Liver (tissue), 9 donors: Measurements from ENCODE around the gene ULK4. TPM values are rescaled to one million over a fixed set of nuclear protein-coding genes. Genes with fewer than 3 reads are reported as not detected.

Experiments
- DNase-seq: peaks from one replicate; pipeline ENCODE4 v3.0.0-alpha.2; 2017; ENCODE audit warnings: low spot score
- H3K27ac ChIP-seq, 2 donors: one replicate each; pipeline ENCODE4 v1.7.0; 2013; ENCODE audit warnings: inconsistent platforms in 2 of 2, low read length in 2 of 2, control low read depth in 1 of 2, low read depth in 1 of 2, mild to moderate bottlenecking in 1 of 2
- H3K27me3 ChIP-seq, 4 donors: one replicate each; pipeline versions ENCODE4 v1.6.1 to v1.7.0; 2013; ENCODE audit warnings: low read length in 3 of 4, inconsistent platforms in 1 of 4, mild to moderate bottlenecking in 1 of 4, moderate library complexity in 1 of 4; ENCODE audit not compliant: control insufficient read depth in 4 of 4, insufficient read depth in 4 of 4
- H3K36me3 ChIP-seq, 4 donors: one replicate each; pipeline versions ENCODE4 v1.6.1 to v1.7.0; 2013; ENCODE audit warnings: low read length in 3 of 4, mild to moderate bottlenecking in 3 of 4, low read depth in 1 of 4, moderate library complexity in 1 of 4; ENCODE audit not compliant: control insufficient read depth in 4 of 4, insufficient read depth in 3 of 4
- H3K4me1 ChIP-seq, 4 donors: one replicate each; pipeline versions ENCODE4 v1.6.1 to v1.7.0; 2013; ENCODE audit warnings: low read length in 3 of 4, mild to moderate bottlenecking in 3 of 4, moderate library complexity in 1 of 4; ENCODE audit not compliant: control insufficient read depth in 4 of 4, insufficient read depth in 4 of 4
- H3K4me3 ChIP-seq, 3 donors: one replicate each; pipeline versions ENCODE4 v1.6.1 to v1.7.0; 2013; ENCODE audit warnings: low read length in 3 of 3, control low read depth in 1 of 3, low read depth in 1 of 3, mild to moderate bottlenecking in 1 of 3
- H3K9ac ChIP-seq, 2 donors: one replicate each; pipeline ENCODE4 v1.7.0; 2013; ENCODE audit warnings: low read length in 2 of 2, mild to moderate bottlenecking in 2 of 2, moderate library complexity in 2 of 2, control low read depth in 1 of 2, low read depth in 1 of 2
- H3K9me3 ChIP-seq, 4 donors: one replicate each; pipeline versions ENCODE4 v1.6.1 to v1.7.0; 2013; ENCODE audit warnings: low read length in 3 of 4; ENCODE audit not compliant: control insufficient read depth in 4 of 4
- ATF3 ChIP-seq: IDR thresholded peaks from 2 replicates; pipeline ENCODE4 v1.6.1; 2016; ENCODE audit warnings: antibody characterized with exemption
- CTCF ChIP-seq: fragments of 150-350 bp; IDR thresholded peaks from 2 replicates; pipeline ENCODE4 v1.5.1; 2017; ENCODE audit warnings: improper control_type of control experiment, low read depth, low read length; ENCODE audit not compliant: missing input control
- EGR1 ChIP-seq, 2 donors: IDR thresholded peaks; 2 replicates each; pipeline ENCODE4 v1.6.1; 2016 to 2018; ENCODE audit warnings: antibody characterized with exemption in 2 of 2, low read depth in 2 of 2
- FOXA1 ChIP-seq: IDR thresholded peaks from 2 replicates; pipeline ENCODE4 v1.6.1; 2016; ENCODE audit warnings: antibody characterized with exemption
- FOXA2 ChIP-seq: IDR thresholded peaks from 2 replicates; pipeline ENCODE4 v1.6.1; 2016; ENCODE audit warnings: antibody characterized with exemption
- GABPA ChIP-seq, 2 donors: IDR thresholded peaks in 1 of 2; conservative IDR thresholded peaks in 1 of 2; 2 replicates each; pipeline ENCODE4 v1.6.1; 2016; ENCODE audit warnings: antibody characterized with exemption in 2 of 2, mild to moderate bottlenecking in 1 of 2, moderate library complexity in 1 of 2
- HNF4A ChIP-seq, 2 donors: conservative IDR thresholded peaks; 2 replicates each; pipeline ENCODE4 v1.6.1; 2016; ENCODE audit warnings: antibody characterized with exemption in 2 of 2, mild to moderate bottlenecking in 2 of 2
- HNF4G ChIP-seq: IDR thresholded peaks from 2 replicates; pipeline ENCODE4 v1.6.1; 2016; ENCODE audit warnings: antibody characterized with exemption
- JUND ChIP-seq, 2 donors: IDR thresholded peaks; 2 replicates each; pipeline ENCODE4 v1.6.1; 2016; ENCODE audit warnings: antibody characterized with exemption in 2 of 2
- MAX ChIP-seq: IDR thresholded peaks from 2 replicates; pipeline ENCODE4 v1.6.1; 2016; ENCODE audit warnings: antibody characterized with exemption
- NR2F2 ChIP-seq: IDR thresholded peaks from 2 replicates; pipeline ENCODE4 v1.6.1; 2016; ENCODE audit warnings: antibody characterized with exemption
- RAD21 ChIP-seq, 2 donors: IDR thresholded peaks; 2 replicates each; pipeline ENCODE4 v1.6.1; 2016; ENCODE audit warnings: antibody characterized with exemption in 2 of 2, mild to moderate bottlenecking in 2 of 2
- REST ChIP-seq: IDR thresholded peaks from 2 replicates; pipeline ENCODE4 v1.6.1; 2016; ENCODE audit warnings: antibody characterized with exemption, mild to moderate bottlenecking
- RXRA ChIP-seq, 2 donors: IDR thresholded peaks; 2 replicates each; pipeline ENCODE4 v1.6.1; 2017 to 2018; ENCODE audit warnings: antibody characterized with exemption in 2 of 2, mild to moderate bottlenecking in 1 of 2
- SP1 ChIP-seq: IDR thresholded peaks from 2 replicates; pipeline ENCODE4 v1.6.1; 2018; ENCODE audit warnings: antibody characterized with exemption, mild to moderate bottlenecking
- TAF1 ChIP-seq: conservative IDR thresholded peaks from 2 replicates; pipeline ENCODE4 v1.6.1; 2016; ENCODE audit warnings: antibody characterized with exemption, mild to moderate bottlenecking
- YY1 ChIP-seq: IDR thresholded peaks from 2 replicates; pipeline ENCODE4 v1.6.1; 2016; ENCODE audit warnings: antibody characterized with exemption, mild to moderate bottlenecking
- ZBTB33 ChIP-seq: IDR thresholded peaks from 2 replicates; pipeline ENCODE4 v1.6.1; 2016; ENCODE audit warnings: antibody characterized with exemption
- WGBS: extraction: QIAGEN DNeasy Blood & Tissue Kit; methylation state at CpG from one replicate; pipeline ENCODE4 v1.1.7; 2013; 5-methylcytosine and 5-hydroxymethylcytosine counted together
- polyA plus RNA-seq, 2 donors: library from polyadenylated mRNA; stranded (reverse) in 1 of 2; unstranded in 1 of 2; fragments of 200-250 nt in 1 of 2; fragments of >200 nt in 1 of 2; fragmentation: Nextera tagmentation in 1 of 2; extraction: Ambion mirVana in 1 of 2; gene quantifications; one replicate each; pipeline versions ENCODE4 v1.2.1 to v1.2.3, GENCODE V29; 2013 to 2015
- total RNA-seq, 2 donors: library from RNA; depleted of rRNA; stranded (reverse); fragments of >200 nt; gene quantifications; one replicate each; pipeline ENCODE4 v1.2.3, GENCODE V29; 2014
- donor health status: healthy.
- donor health status: healthy.
- donor health status: healthy.
- donor health status: healthy.
- donor health status: healthy.

ULK4 gene
- total and polyA plus RNA-seq, 4 donors = 1.1 to 11.5 (median 3.2) TPM

GRCh38 chr3:42009456-42009855, 47.6 kb upstream of the ULK4 start:
- no peak for DNase-seq
- H3K4me1 ChIP-seq = peaks cover 0 to 2% (median 0%) of the 10 kb centered on the region in 4 donors
- H3K9ac ChIP-seq = no peak overlapping the region
- no peaks in the 10 kb centered on the region for H3K9me3 ChIP-seq
- H3K36me3 ChIP-seq = no peaks in the 10 kb centered on the region
- H3K27me3 ChIP-seq = no peaks in the 10 kb centered on the region
- no peak overlapping the region for H3K27ac ChIP-seq
- H3K4me3 ChIP-seq = no peak overlapping the region
- TF ChIP-seq NR2F2 (no peak), CTCF (no peak), MAX (no peak), GABPA (IDR thresholded peaks at IDR 0.05 in 1 of 2, conservative IDR thresholded peaks at IDR 0.05 in 1 of 2) (no peak), RXRA (IDR thresholded peaks at IDR 0.05) (no peak), FOXA1 (no peak), HNF4G (no peak), TAF1 (no peak), FOXA2 (no peak), HNF4A (conservative IDR thresholded peaks at IDR 0.05) (no peak), SP1 (no peak), JUND (IDR thresholded peaks at IDR 0.05) (no peak), ATF3 (no peak), YY1 (no peak), EGR1 (IDR thresholded peaks at IDR 0.05; ENCODE audit: low read depth in 2 of 2) (no peak), REST (no peak), RAD21 (IDR thresholded peaks at IDR 0.05) (no peak), ZBTB33 (no peak)
- 96% methylated on average over 4 of the region's 4 CpGs for WGBS
